GM21381 (cell line): ENCODE measurements around the gene TSPAN5.
A peak's percentile ranks its signal among the peaks of the same experiment; 100 is the strongest.

Experiments
- ATAC-seq: cut with Tn5 transposase; IDR thresholded peaks from one replicate; pipeline ENCODE4 v1.9.1; 2021; ENCODE audit warnings: mild to moderate bottlenecking, moderate library complexity; ENCODE audit not compliant: unreplicated experiment

Gene TSPAN5

DNA sequence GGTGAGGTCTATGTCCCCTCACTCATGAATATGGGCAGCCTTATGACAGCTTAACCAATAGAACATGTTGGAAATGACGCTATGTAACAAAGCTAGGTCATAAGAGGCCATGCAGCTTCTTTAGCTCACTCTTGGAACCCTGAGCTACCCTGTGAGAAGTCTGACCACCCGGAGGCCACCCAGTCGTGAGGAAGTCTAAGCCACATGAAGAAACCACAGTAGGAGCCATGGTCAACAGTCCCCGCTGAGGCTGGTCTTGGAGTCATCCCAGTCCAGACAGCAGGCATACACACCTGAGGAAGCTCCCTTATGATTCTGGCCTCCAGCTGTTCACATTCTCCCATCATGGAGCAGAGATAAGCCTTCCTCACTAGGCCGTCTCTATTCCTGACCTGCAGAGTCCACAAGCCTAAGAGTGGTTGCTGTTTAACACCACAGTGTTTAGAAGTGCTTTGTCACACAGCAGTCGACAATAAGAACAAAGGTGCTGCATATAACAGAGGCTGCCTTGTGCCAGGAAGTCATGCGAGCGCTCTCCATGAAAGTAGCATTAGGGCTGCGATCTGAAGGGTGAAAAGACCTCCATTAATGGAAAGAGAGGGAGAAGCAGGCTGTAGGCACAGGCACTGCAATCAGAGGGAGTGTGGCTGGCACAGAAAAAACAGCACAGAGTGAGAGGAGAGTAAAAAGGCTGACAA lies 38.2 kb downstream of the TSPAN5 start:
- ATAC-seq, result no peak

DNA sequence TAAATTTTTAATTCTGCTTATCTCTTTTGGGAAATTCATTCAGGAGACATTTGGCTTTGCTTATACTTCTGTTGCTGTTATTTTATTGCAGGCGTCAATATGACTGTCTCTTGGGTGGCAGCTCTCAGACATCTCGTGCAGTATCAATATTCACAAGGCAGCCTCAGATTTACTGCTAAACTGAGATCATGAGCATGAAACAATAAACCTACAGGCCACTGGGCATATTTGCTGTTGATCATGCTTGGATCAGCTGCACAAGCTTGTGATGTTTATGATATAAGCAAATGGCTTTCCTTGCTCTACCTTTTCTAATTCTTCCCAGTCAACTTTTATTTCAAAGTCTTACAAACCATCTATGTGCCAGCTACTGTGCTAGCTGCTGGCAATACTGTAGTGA lies 39.2 kb downstream of the TSPAN5 start:
- ATAC-seq, result no peak

DNA sequence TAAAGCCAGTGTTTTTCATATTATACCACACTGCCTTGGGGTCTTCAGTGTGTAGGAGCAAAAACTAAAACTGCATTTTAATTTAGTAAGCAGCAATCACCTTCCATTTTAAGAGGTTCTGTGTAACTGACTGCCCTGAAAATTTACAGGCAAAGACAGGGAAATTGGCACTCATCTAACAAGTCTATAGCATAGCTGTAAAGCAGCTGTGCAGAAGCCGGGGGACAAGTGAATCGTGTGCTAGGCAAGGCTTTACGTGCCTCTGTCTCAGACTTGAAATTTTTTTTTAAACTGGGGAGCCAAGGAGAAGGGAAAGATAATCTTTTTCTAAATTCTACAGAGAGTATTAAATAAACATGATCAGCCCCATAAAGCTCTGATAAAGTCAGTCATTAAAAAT lies 39.7 kb downstream of the TSPAN5 start:
- no peak for ATAC-seq

DNA sequence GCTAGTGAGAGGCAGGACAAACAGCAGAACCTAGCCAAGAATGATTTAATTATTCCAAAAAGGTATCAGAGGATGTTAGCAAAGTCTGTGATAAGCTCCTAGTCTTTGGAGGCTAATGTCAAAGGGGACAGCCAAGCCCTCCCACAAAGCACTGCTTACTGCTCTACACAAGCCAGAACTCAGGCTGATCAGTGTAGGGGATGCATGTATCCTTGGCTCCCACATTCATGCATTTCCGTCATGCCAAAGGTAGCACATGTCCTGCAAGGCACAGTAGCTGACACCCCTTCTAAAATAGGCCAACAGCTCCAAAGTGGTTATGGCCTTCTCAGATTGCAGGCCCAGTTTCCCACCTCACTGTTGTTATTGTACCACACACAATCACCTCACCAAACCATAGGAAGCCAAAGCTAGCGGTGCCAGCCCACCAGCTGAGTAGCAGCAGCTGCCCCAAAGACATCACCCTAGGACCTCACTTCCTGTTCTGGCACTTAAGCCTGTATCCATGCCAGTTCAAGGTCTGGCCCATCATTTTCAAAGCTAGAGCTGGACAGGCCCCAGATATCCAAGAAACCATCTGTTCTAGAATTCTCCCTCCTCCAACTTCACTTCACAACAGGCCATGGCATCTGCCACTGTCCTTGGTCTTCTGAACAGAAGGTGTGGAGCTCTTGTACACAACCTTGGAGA lies 40.9 kb downstream of the TSPAN5 start:
- no peak for ATAC-seq

DNA sequence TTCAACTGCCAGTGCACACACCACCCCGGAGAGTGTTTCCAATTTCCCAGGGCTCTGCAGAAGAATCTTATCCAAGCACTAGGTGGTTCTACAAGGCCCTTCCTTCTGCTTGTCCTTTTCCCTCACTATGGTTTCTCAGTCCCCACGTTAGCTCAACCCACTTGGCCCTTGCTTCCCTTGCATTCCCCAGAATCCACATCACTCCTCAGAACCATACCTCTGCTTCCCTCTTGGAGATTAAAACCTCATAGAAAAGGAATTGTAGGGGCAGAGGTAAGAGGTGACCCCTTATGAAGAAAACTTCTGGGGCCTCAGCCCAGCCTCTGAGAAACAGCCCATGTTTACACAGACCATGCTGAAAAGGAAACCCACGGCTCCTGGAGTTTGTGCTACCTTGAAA lies 42.4 kb downstream of the TSPAN5 start:
- ATAC-seq, result no peak

DNA sequence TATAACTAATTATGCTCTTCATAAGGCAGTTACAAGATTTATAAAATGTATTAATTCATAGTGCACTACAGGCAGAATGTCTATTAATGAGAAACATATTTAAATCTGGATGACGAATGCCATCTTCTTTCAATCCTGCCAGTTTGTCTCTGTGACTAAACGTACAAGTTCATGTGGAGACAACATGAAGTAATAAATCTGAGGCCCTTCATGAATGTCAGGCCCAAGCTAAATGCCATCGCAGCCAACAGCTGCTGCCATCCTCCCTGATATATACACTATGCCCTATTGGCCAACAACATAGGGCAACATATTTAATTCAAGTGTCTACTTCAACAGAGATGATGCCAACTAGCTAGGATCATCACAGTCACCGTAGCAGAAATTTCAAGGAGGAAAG lies 43.7 kb downstream of the TSPAN5 start:
- ATAC-seq, result no peak

DNA sequence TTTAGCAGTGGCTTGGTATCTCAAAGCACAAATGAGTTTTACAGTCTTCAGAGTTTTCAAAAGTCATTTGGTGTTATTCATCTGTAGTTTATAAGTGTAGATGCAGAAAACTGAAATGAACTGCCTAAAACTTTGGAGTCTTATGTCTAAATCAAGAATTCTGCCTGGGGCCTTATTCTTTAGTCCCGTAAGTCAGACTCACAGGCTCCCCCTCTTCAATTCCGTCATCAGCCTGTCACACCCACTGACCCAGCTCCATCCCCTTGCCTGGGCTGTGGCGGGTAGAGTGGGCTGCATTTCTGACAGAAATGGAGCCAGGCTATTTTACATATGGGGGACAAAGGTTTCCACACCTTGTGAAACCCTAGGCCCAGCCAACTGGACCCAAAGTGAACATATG lies 44.3 kb downstream of the TSPAN5 start:
- no peak for ATAC-seq

DNA sequence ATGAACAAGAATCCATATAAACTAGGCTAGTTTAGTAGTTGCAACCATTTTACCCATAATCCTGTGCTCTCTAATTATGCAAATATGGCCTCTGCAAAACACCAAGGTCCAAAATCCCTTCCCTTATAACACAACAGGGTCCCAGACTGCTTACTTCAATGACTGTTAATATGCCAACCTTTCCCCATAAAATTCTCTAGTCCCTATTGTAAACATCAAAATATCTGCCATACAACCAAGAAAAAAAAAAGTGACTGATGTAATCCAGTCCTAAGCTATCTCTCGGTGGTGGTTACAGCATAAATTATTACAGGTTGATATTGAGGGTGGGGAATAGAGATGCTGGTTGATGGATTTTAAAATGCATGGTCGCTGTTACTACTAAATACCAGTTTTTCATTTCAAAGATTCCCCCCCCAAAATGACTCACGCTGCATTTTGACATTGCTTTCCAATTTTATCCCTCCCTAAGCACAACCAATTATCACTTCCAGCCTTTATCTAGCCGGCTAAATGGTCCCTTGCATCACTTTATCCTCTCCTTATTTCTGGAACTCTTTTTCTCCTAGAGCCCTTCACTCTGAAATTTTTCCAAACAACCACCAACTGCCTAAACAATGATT lies 44.8 kb downstream of the TSPAN5 start:
- ATAC-seq, result no peak

DNA sequence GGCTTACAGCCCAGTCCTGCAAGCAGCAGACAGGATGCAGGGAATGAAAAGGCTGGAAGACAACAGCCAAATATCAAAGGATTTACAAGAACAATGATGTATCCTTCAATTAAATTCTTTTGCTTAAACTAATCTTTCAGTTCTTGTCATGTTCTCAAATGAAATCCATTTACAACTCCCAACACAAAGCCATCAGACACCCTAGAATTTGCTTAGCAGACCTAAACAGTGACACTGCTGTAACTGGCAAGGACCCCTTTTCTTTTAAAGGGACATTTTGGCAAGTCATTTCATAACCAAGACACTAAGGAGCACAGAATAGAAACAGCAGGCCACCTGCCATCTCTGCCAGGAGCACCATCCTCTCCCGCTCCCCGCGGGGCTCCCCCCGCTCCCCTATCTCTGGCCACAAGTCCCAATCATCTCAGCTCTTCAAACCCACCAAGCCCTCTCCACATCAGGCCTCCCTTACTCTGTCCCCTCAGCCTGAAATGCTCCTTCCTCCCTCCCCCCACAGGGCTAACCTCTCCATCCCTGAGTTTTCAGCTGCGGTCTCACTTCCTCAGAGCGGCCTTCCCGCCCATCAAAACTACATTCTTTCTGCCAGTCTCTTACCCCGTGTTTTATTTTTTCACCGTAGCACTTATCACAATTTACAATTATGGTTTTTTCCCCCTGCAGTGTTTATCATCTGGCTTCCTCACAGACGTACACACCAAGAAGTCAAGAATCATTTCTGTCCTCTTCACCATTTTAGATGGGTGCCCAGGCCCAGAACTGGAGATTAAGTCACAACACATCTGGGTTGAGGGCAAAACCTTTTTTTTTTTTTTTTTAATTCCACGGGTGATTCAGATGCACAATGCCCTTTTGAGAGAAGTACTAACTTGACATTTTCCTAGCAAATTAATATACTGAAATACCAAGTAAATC lies 45.8 kb downstream of the TSPAN5 start:
- peak; percentile 57 for ATAC-seq

DNA sequence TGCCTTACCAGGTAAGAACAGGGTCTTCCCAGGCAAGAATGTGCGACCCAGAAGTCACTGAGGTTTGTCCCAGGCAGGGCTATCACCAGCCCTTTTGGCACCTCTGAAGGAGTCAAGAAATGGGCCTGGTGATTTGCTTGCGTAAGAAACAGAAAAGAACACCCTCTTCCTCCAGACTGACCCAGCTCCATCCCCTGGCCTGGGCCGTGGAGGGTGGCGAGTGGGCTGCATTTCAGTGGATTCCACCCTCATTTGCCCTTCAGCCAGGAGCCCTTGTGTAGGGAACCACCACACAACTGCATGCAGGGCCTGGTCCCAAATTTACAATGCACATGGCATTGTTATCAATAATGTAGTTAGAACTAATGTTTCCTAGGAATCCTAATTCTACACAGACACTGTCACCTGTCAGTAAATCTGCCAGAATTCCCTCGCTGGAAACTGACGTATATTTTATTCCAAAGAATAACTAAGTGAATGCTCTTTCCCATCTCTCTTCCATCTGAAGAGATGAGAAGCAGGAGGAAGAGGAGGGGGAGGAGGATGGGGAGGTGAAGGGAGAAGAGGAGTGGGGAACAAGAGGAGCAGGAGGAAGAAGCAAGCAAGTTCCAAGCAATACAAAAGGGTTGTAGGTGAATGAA lies 46.6 kb downstream of the TSPAN5 start:
- ATAC-seq, result no peak

DNA sequence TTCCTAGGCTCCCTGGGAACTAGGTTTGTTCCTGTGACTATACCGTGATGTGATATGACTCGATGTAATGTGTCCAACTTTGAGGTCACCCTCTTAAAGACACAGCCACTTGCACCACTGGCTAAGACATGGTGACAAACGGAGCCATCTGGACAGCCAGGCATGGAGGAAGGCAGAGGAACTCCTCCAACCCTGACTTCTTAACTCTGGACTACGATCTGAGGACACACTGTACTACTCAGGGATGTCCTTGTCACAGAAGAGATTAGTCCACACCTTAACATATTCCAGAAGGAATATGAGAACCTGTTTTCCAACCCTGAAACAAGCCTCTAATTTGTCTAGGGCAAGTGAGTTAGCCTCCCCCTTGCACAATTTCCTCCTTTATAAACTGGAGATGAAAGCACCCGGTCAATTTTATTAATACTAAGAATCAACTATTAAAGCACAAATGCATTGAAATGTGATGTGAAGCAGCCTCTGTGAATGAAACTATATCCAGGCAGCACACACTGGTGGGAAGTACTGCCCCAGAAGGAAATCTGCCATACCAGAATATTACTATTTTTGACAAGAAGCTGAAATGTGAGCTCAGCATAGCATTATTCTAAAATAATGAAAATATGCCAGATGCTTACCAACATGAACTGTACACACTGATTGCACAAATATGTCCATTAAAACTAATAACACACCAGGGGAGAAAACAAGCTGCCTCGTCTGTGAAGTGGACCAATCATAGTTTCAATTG lies 47.3 kb downstream of the TSPAN5 start:
- no peak for ATAC-seq

DNA sequence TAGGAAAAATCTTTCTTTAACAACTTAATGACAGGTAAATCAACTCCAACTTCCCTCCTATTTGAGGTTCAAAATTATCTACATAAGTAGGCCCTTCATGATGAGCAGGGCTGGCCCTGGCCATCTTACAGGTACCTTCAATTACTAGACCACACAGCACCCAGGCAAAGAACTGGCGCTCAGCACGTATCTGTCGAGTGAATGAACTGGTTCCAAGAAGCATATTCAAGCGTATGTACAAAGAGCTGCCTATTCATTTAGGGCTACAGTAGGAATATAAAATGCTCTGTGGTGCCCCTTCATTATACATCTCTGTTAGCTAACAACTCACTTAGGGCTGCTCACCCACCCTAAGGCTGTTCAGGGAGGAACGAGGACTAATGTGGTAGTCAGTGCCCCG lies 48.0 kb downstream of the TSPAN5 start:
- ATAC-seq, result no peak

DNA sequence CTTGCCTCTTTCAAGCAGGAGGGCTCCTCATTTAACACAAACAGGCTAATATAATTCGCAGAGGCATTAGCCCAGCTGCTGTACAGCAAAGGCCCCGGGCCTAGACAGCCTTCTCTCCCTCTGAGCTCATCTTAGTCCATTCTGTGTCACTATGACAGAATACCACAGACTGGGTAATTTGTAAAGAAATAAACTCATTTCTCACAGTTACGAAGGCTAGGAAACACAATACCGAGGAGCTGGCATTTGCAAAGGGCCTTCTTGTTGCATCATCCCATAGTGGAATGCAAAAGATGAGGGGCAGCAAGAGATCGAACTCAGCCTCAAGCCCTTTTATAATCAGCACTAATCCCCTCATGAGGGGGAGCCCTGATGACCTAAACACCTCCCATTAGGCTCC lies 48.5 kb downstream of the TSPAN5 start:
- no peak for ATAC-seq

DNA sequence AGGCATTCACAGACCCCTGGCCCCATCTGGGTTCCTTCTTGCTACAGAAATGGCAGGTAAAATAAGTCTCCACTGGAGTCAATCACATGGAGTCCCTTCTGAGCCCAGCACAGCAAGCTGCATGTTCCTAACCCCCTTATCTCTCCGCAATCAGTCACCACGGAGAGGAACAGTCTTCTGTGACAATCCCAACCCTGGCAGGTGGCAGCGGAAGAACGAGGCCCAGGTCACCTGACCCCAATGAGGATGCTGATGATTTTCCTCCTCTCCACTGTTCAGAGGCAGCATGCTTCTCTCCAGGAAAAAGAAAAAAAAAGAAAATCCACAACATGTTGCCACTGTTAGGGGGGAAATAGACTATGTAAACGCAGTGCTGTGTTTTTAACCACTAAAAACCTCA lies 50.1 kb downstream of the TSPAN5 start:
- ATAC-seq, result no peak

DNA sequence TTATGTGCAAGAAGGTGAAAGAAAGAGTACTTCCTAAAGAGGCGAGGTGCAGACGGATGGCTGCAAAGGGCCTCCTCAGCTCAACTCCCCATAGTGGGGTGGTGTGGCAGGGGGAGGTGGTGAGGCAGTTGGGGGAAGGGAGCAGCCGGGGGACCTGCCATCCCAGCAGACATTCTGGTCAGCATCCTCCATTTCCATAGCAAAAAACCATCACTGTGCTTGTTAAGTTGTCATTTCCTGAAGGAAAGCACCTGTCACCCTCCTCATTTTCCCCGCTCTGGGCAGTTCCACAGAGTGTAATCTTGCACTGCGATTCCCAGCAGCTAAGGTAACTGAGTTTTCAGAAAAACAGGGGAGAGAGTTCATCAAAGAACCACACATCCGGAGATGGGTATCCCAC lies 51.5 kb downstream of the TSPAN5 start:
- no peak for ATAC-seq

DNA sequence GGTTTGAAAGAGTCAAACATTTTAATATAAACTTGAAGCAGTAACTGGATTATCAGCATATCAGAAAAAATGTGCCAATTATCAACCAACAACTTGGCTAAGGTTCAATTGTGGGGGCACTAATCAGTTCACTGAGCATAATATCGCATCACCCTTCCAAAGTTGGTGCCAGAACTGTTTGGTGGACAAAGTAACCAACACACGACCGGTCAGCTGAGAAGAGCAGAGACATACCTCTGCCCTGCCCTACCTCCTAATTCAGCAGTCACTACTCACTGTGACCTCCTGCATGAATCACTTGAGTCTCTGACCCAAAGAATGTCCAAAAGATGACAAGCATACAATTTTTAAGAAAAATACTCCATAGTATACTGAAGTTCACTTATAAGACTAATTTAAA lies 53.2 kb downstream of the TSPAN5 start:
- ATAC-seq, result no peak

DNA sequence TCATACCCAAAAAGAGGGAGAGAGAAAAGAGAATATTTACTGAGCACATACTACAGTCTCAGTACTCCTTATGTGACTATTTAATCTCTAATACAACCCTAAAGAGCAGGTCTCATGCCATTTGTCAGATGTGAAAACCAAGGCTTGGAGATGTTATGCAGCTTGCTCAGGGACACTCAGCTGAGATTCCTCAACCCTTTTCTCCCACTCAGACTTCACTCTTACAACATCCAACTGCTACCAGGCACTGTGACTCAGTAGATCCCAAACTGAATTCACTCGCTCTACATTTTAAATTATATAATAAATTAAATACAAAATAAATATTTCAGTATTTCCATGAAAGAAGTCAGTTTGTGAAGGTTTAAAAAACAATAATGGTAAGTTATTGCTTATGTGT lies 53.7 kb downstream of the TSPAN5 start:
- no peak for ATAC-seq

DNA sequence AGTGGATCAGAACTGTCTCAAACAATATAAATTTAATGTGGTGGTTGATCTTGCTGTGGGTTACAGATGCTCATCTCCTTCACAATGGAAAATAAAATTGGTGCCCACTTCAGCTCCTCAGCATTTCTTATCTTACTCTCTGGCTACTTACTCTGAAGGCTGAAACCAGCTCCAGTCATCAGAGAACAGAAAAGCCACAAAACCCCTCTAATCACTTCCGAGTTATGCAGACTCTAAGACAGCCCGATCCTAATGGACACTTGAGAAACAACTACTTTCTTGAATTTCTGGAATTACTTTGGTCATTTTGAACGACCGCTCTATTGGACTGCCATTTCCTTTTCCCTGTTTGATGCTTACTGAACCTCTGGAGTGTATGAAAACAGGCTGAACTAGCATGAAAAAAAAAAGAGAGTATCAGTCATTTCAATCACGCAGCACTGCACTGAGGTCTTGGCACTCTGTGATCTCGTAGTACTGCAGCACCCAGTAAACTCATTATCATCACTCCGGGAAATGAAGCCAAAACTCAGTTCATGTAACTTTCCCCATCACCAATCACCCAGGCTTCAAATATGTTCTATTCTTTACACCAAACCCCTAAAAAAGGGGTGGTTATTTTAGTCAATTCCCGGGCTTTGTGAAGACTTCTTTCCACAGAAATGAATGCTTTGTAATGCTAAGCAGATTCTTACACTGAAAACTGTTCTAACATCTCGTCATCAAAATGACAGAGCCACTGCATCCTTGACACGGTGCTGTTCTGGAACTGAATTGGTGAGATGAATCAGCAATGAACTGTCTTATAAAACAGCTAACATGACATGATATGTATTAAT lies 54.5 kb downstream of the TSPAN5 start:
- ATAC-seq, result no peak

DNA sequence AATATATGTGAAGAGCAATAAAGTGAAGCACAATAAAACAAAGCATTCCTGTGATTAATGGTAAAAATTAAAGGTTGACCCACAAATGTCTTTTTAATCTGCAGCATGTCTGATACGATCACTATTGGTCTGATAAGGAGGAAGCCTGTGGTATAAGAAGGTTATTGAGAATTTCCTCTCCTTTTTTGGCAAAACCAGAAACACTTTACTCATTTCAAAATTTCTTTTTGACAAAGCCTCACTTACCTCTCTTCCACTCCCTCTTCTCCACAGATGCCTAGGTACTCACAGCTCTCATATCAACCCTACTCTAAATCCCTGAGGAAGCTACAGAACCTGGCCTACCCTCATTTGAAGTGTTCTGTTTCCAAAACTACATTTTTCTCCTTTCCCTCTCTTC lies 56.1 kb downstream of the TSPAN5 start:
- ATAC-seq, result peak; percentile 52
